ENCODE results near the gene ABCC8. TPM values are rescaled to one million over a fixed set of nuclear protein-coding genes. Genes with fewer than 3 reads are reported as not detected.

ABCC8 gene
- total and polyA plus RNA-seq, 4 experiments from 2014 or later: not detected

GRCh38 chr11:17506314-17506713 is 29.7 kb upstream of the ABCC8 start:
- H3K9me3 ChIP-seq (ENCODE audit: control insufficient read depth in 1 of 2, low read length in 2 of 2): no peaks in the 10 kb centered on the region
- intact Hi-C loops (cut with micrococcal nuclease): loop anchor here (10.0 kb wide), 1 partner anchor 722 kb away; no protein-coding TSS in a partner anchor
- H3K36me3 ChIP-seq (ENCODE audit: insufficient read depth, low read length): no peaks in the 10 kb centered on the region
- Mint-ChIP-seq H3K27ac (no peak overlapping the region), H3K4me1 (peaks cover 0 to 2% (median 0%) of the 10 kb centered on the region in 4 donors), H3K36me3 (no peaks in the 10 kb centered on the region), H3K4me3 (no peak overlapping the region), H3K9me3 (no peaks in the 10 kb centered on the region), H3K27me3 (peaks cover 3 to 7% of the 10 kb centered on the region in 2 donors)
- H3K4me1 ChIP-seq (ENCODE audit: insufficient read depth, low read length): no peaks in the 10 kb centered on the region
- ChIA-PET CTCF (ENCODE audit: partially characterized antibody) (interaction anchor here (0.6 to 6.7 kb wide), 7 partner anchors 13 to 276 kb away, joined by 3 to 98 read pairs (median 15); partner anchors contain the start of gene KCNJ11), POLR2A (ENCODE audit: partially characterized antibody) (no interaction called here)
- no peak for DNase-seq
- H3K27ac ChIP-seq (ENCODE audit: low read depth, low read length): no peak overlapping the region
- no peaks in the 10 kb centered on the region for H3K27me3 ChIP-seq (ENCODE audit: insufficient read depth, low read length)
- no peak overlapping the region for H3K4me3 ChIP-seq (ENCODE audit: low read length in 2 of 2)

- no peaks in the 10 kb centered on the region for H3K27me3 ChIP-seq (ENCODE audit: insufficient read depth, low read length)
- intact Hi-C loops (cut with micrococcal nuclease): loop anchor here (10.0 kb wide), 1 partner anchor 720 kb away; no protein-coding TSS in a partner anchor
Observed at GRCh38 chr11:17505146-17505545, 28.5 kb upstream of the ABCC8 start.

GRCh38 chr11:17504330-17505107 is 27.9 kb upstream of the ABCC8 start:
- ChIA-PET CTCF (ENCODE audit: partially characterized antibody) (interaction anchor here (0.7 to 6.7 kb wide), 11 partner anchors 9 to 719 kb away, joined by 3 to 98 read pairs (median 6); partner anchors contain the start of gene KCNJ11), POLR2A (ENCODE audit: partially characterized antibody) (no interaction called here)
- H3K27ac ChIP-seq (ENCODE audit: low read depth, low read length): no peak overlapping the region
- no peak overlapping the region for H3K4me3 Mint-ChIP-seq
- no peaks in the 10 kb centered on the region for H3K9me3 Mint-ChIP-seq
- H3K27me3 ChIP-seq (ENCODE audit: insufficient read depth, low read length): no peaks in the 10 kb centered on the region
- no peaks in the 10 kb centered on the region for H3K36me3 Mint-ChIP-seq
- peaks cover 3 to 6% of the 10 kb centered on the region in 2 donors for H3K27me3 Mint-ChIP-seq
- H3K4me3 ChIP-seq (ENCODE audit: low read length in 2 of 2): no peak overlapping the region
- DNase-seq: peak; percentile 64 to 73 (median 71)
- H3K36me3 ChIP-seq (ENCODE audit: insufficient read depth, low read length): no peaks in the 10 kb centered on the region
- no peaks in the 10 kb centered on the region for H3K9me3 ChIP-seq (ENCODE audit: control insufficient read depth in 1 of 2, low read length in 2 of 2)
- H3K4me1 Mint-ChIP-seq: peaks cover 0 to 2% (median 0%) of the 10 kb centered on the region in 4 donors
- no peaks in the 10 kb centered on the region for H3K4me1 ChIP-seq (ENCODE audit: insufficient read depth, low read length)
- H3K27ac Mint-ChIP-seq: peak overlapping the region in 1 of 7 donors; percentile 47
- intact Hi-C loops (cut with micrococcal nuclease): loop anchor here (1.0 to 10.0 kb wide), 5 partner anchors 115 to 720 kb away; no protein-coding TSS in a partner anchor

More at GRCh38 chr11:17505146-17505545, 28.5 kb upstream of the ABCC8 start:
- Mint-ChIP-seq H3K27ac (no peak overlapping the region), H3K4me3 (no peak overlapping the region), H3K4me1 (peaks cover 0 to 2% (median 0%) of the 10 kb centered on the region in 4 donors), H3K36me3 (no peaks in the 10 kb centered on the region), H3K9me3 (no peaks in the 10 kb centered on the region), H3K27me3 (peaks cover 3 to 7% of the 10 kb centered on the region in 2 donors)
- DNase-seq: no peak
- Histone ChIP-seq H3K4me1 (ENCODE audit: insufficient read depth, low read length) (no peaks in the 10 kb centered on the region), H3K36me3 (ENCODE audit: insufficient read depth, low read length) (no peaks in the 10 kb centered on the region), H3K9me3 (ENCODE audit: control insufficient read depth in 1 of 2, low read length in 2 of 2) (no peaks in the 10 kb centered on the region), H3K27ac (ENCODE audit: low read depth, low read length) (no peak overlapping the region), H3K4me3 (ENCODE audit: low read length in 2 of 2) (no peak overlapping the region)
- ChIA-PET POLR2A (ENCODE audit: partially characterized antibody) (no interaction called here), CTCF (ENCODE audit: partially characterized antibody) (interaction anchor here (0.7 to 6.7 kb wide), 9 partner anchors 9 to 720 kb away, joined by 3 to 98 read pairs (median 14); partner anchors contain the start of gene KCNJ11)

GRCh38 chr11:17502630-17503029 is 26.0 kb upstream of the ABCC8 start:
- H3K27me3 ChIP-seq (ENCODE audit: insufficient read depth, low read length): no peaks in the 10 kb centered on the region
- H3K4me3 Mint-ChIP-seq: no peak overlapping the region
- H3K4me1 Mint-ChIP-seq: peaks cover 0 to 2% (median 0%) of the 10 kb centered on the region in 4 donors
- DNase-seq: no peak
- ChIA-PET CTCF (ENCODE audit: partially characterized antibody) (interaction anchor here (1.0 to 1.6 kb wide), 8 partner anchors 9 to 272 kb away, joined by 3 to 7 read pairs (median 3); no protein-coding TSS in a partner anchor), POLR2A (ENCODE audit: partially characterized antibody) (no interaction called here)
- no peaks in the 10 kb centered on the region for H3K36me3 Mint-ChIP-seq
- no peak overlapping the region for H3K27ac ChIP-seq (ENCODE audit: low read depth, low read length)
- H3K9me3 Mint-ChIP-seq: no peaks in the 10 kb centered on the region
- H3K27ac Mint-ChIP-seq: peak overlapping the region in 1 of 7 donors; percentile 22
- no peaks in the 10 kb centered on the region for H3K4me1 ChIP-seq (ENCODE audit: insufficient read depth, low read length)
- intact Hi-C loops (cut with micrococcal nuclease): loop anchor here (5.0 to 10.0 kb wide), 2 partner anchors 565 to 718 kb away; no protein-coding TSS in a partner anchor
- no peaks in the 10 kb centered on the region for H3K9me3 ChIP-seq (ENCODE audit: control insufficient read depth in 1 of 2, low read length in 2 of 2)
- H3K4me3 ChIP-seq (ENCODE audit: low read length in 2 of 2): no peak overlapping the region
- peaks cover 0 to 2% of the 10 kb centered on the region in 2 donors for H3K27me3 Mint-ChIP-seq
- no peaks in the 10 kb centered on the region for H3K36me3 ChIP-seq (ENCODE audit: insufficient read depth, low read length)

GRCh38 chr11:17500673-17501072 is 24.0 kb upstream of the ABCC8 start:
- no peak overlapping the region for H3K27ac Mint-ChIP-seq
- peaks cover 1 to 2% of the 10 kb centered on the region in 2 donors for H3K27me3 Mint-ChIP-seq
- Histone ChIP-seq H3K36me3 (ENCODE audit: insufficient read depth, low read length) (no peaks in the 10 kb centered on the region), H3K4me1 (ENCODE audit: insufficient read depth, low read length) (no peaks in the 10 kb centered on the region), H3K27me3 (ENCODE audit: insufficient read depth, low read length) (no peaks in the 10 kb centered on the region), H3K27ac (ENCODE audit: low read depth, low read length) (no peak overlapping the region), H3K9me3 (ENCODE audit: control insufficient read depth in 1 of 2, low read length in 2 of 2) (no peaks in the 10 kb centered on the region), H3K4me3 (ENCODE audit: low read length in 2 of 2) (no peak overlapping the region)
- peaks cover 0 to 2% (median 0%) of the 10 kb centered on the region in 4 donors for H3K4me1 Mint-ChIP-seq
- CTCF ChIA-PET (ENCODE audit: partially characterized antibody): interaction anchor here (0.7 to 3.0 kb wide), 4 partner anchors 8 to 271 kb away, joined by 3 to 12 read pairs (median 4); no protein-coding TSS in a partner anchor
- POLR2A ChIA-PET (ENCODE audit: partially characterized antibody): no interaction called here
- no peaks in the 10 kb centered on the region for H3K9me3 Mint-ChIP-seq
- no peak for DNase-seq
- H3K36me3 Mint-ChIP-seq: no peaks in the 10 kb centered on the region
- intact Hi-C loops (cut with micrococcal nuclease): loop anchor here (5.0 to 10.0 kb wide), 2 partner anchors 563 to 716 kb away; no protein-coding TSS in a partner anchor
- H3K4me3 Mint-ChIP-seq: no peak overlapping the region

GRCh38 chr11:17498475-17498874 is 21.8 kb upstream of the ABCC8 start:
- H3K36me3 ChIP-seq (ENCODE audit: insufficient read depth, low read length): no peaks in the 10 kb centered on the region
- no peaks in the 10 kb centered on the region for H3K9me3 Mint-ChIP-seq
- H3K4me1 Mint-ChIP-seq: no peaks in the 10 kb centered on the region
- ChIA-PET CTCF (ENCODE audit: partially characterized antibody) (interaction anchor here (0.5 to 3.0 kb wide), 3 partner anchors 10 to 743 kb away, joined by 3 to 12 read pairs (median 4); no protein-coding TSS in a partner anchor), POLR2A (ENCODE audit: partially characterized antibody) (no interaction called here)
- intact Hi-C loops (cut with micrococcal nuclease): no loop called here
- no peaks in the 10 kb centered on the region for H3K9me3 ChIP-seq (ENCODE audit: control insufficient read depth in 1 of 2, low read length in 2 of 2)
- H3K4me3 Mint-ChIP-seq: no peak overlapping the region
- H3K27ac ChIP-seq (ENCODE audit: low read depth, low read length): no peak overlapping the region
- peaks cover 0 to 1% of the 10 kb centered on the region in 2 donors for H3K27me3 Mint-ChIP-seq
- no peak overlapping the region for H3K4me3 ChIP-seq (ENCODE audit: low read length in 2 of 2)
- H3K4me1 ChIP-seq (ENCODE audit: insufficient read depth, low read length): no peaks in the 10 kb centered on the region
- DNase-seq: no peak
- peak overlapping the region in 2 of 7 donors; percentile 62 to 74 for H3K27ac Mint-ChIP-seq
- H3K27me3 ChIP-seq (ENCODE audit: insufficient read depth, low read length): no peaks in the 10 kb centered on the region
- no peaks in the 10 kb centered on the region for H3K36me3 Mint-ChIP-seq

- H3K4me1 Mint-ChIP-seq: no peaks in the 10 kb centered on the region
- H3K4me3 ChIP-seq (ENCODE audit: low read length in 2 of 2): no peak overlapping the region
- no peaks in the 10 kb centered on the region for H3K36me3 Mint-ChIP-seq
- POLR2A ChIA-PET (ENCODE audit: partially characterized antibody): no interaction called here
- intact Hi-C loops (cut with micrococcal nuclease): no loop called here
- no peaks in the 10 kb centered on the region for H3K36me3 ChIP-seq (ENCODE audit: insufficient read depth, low read length)
- no peak overlapping the region for H3K27ac Mint-ChIP-seq
- peaks cover 0 to 1% of the 10 kb centered on the region in 2 donors for H3K27me3 Mint-ChIP-seq
- no peaks in the 10 kb centered on the region for H3K4me1 ChIP-seq (ENCODE audit: insufficient read depth, low read length)
- DNase-seq: no peak
- H3K27ac ChIP-seq (ENCODE audit: low read depth, low read length): no peak overlapping the region
- no peaks in the 10 kb centered on the region for H3K9me3 ChIP-seq (ENCODE audit: control insufficient read depth in 1 of 2, low read length in 2 of 2)
- no peaks in the 10 kb centered on the region for H3K9me3 Mint-ChIP-seq
- H3K4me3 Mint-ChIP-seq: no peak overlapping the region
- CTCF ChIA-PET (ENCODE audit: partially characterized antibody): interaction anchor here (0.8 to 3.0 kb wide), 2 partner anchors 9 to 268 kb away, joined by 4 to 12 read pairs; no protein-coding TSS in a partner anchor
- H3K27me3 ChIP-seq (ENCODE audit: insufficient read depth, low read length): no peaks in the 10 kb centered on the region
Observed at GRCh38 chr11:17498058-17498457, 21.4 kb upstream of the ABCC8 start.
